Esophagus squamous epithelium (tissue), 5 donors: ENCODE data around the gene BEND4. TPM values are rescaled to one million over a fixed set of nuclear protein-coding genes. Genes with fewer than 3 reads are reported as not detected.

Experiments
- DNase-seq: peaks from one replicate; lab custom pipeline; 2025; lab: John Stamatoyannopoulos, UW
- H3K27ac ChIP-seq, 4 donors: fragments of 200-600 bp; sonication (generic); one replicate each; pipeline ENCODE4 v1.5.1; 2016 to 2019; ENCODE audit warnings: mild to moderate bottlenecking in 1 of 4
- H3K27me3 ChIP-seq, 4 donors: fragments of 200-600 bp; sonication (generic); 1 replicate in 3 of 4; 2 replicates in 1 of 4; pipeline versions ENCODE4 v1.5.1 to v1.6.0; 2017 to 2021; ENCODE audit warnings: antibody characterized with exemption in 1 of 4
- H3K36me3 ChIP-seq, 3 donors: fragments of 200-600 bp; sonication (generic); one replicate each; pipeline ENCODE4 v1.5.1; 2016 to 2019
- H3K4me1 ChIP-seq, 3 donors: fragments of 200-600 bp; sonication (generic); one replicate each; pipeline ENCODE4 v1.5.1; 2017 to 2019
- H3K4me3 ChIP-seq, 4 donors: fragments of 200-600 bp; sonication (generic); 1 replicate in 3 of 4; 2 replicates in 1 of 4; pipeline ENCODE4 v1.5.1; 2016 to 2019; ENCODE audit warnings: mild to moderate bottlenecking in 2 of 4, moderate library complexity in 1 of 4
- H3K9me3 ChIP-seq, 3 donors: fragments of 200-600 bp; sonication (generic); one replicate each; pipeline ENCODE4 v1.5.1; 2016 to 2019
- CTCF ChIP-seq, 6 experiments: fragments of 450-650 bp in 4 of 6; fragments of 200-600 bp in 2 of 6; sonication (generic) in 2 of 6; IDR thresholded peaks; one replicate each; pipeline ENCODE4 v1.5.1; 2016 to 2019; ENCODE audit warnings: antibody characterized with exemption in 6 of 6, mild to moderate bottlenecking in 4 of 6, moderate library complexity in 4 of 6
- POLR2A ChIP-seq, 4 donors: fragments of 450-650 bp; IDR thresholded peaks; one replicate each; pipeline ENCODE4 v1.6.1; 2017; ENCODE audit warnings: antibody characterized with exemption in 4 of 4, mild to moderate bottlenecking in 4 of 4, moderate library complexity in 3 of 4
- WGBS, 2 donors: methylation state at CpG; one replicate each; pipeline ENCODE4 v1.1.5; 2018; 5-methylcytosine and 5-hydroxymethylcytosine counted together
- intact Hi-C: fragments of 100-400 bp; cut with DNase I; formaldehyde crosslinking; loops from one replicate; pipeline ENCODE4 v1.15.0; 2022
- total RNA-seq, 4 donors: library from RNA; depleted of rRNA; stranded (reverse); fragments of >200 nt; gene quantifications; one replicate each; pipeline ENCODE4 v1.1.0, GENCODE V29; 2016
- donor health status: DM: yes; HTN: yes; CAD: no.

Gene BEND4
- total RNA-seq, 4 donors from 2014 or later, result under 0.01 TPM; not detected in 3

GRCh38 chr4:42148425-42148824 lies 4.0 kb downstream of the BEND4 start:
- no peaks in the 10 kb centered on the region for H3K9me3 ChIP-seq
- TF ChIP-seq POLR2A (IDR thresholded peaks at IDR 0.05) (no peak), CTCF (IDR thresholded peaks at IDR 0.05) (no peak)
- H3K27ac ChIP-seq, result no peak overlapping the region
- peaks cover 5 to 25% (median 17%) of the 10 kb centered on the region in 3 donors for H3K4me1 ChIP-seq
- peaks cover 10 to 65% (median 22%) of the 10 kb centered on the region in 4 donors for H3K27me3 ChIP-seq
- H3K4me3 ChIP-seq, result no peak overlapping the region
- DNase-seq, result no peak
- 40 to 65% methylated on average over 1 of the region's 1 CpG for WGBS, 2 donors
- intact Hi-C loops, result no loop called here
- no peaks in the 10 kb centered on the region for H3K36me3 ChIP-seq

- no peaks in the 10 kb centered on the region for H3K4me1 ChIP-seq
Observed at GRCh38 chr4:42144028-42144427, 8.4 kb downstream of the BEND4 start.

GRCh38 chr4:42142591-42142990 lies 9.9 kb downstream of the BEND4 start:
- no peak for DNase-seq
- H3K4me3 ChIP-seq, result no peak overlapping the region
- TF ChIP-seq CTCF (IDR thresholded peaks at IDR 0.05), result no peak
- no peak for TF ChIP-seq POLR2A (IDR thresholded peaks at IDR 0.05)
- H3K27ac ChIP-seq, result no peak overlapping the region
- intact Hi-C loops, result no loop called here
- 59 to 69% methylated on average over 4 of the region's 4 CpGs for WGBS, 2 donors
- no peaks in the 10 kb centered on the region for H3K9me3 ChIP-seq
- no peaks in the 10 kb centered on the region for H3K4me1 ChIP-seq
- H3K27me3 ChIP-seq, result peaks cover 0 to 32% (median 0%) of the 10 kb centered on the region in 4 donors
- H3K36me3 ChIP-seq, result no peaks in the 10 kb centered on the region

More at GRCh38 chr4:42144028-42144427, 8.4 kb downstream of the BEND4 start:
- Histone ChIP-seq H3K4me3 (no peak overlapping the region), H3K9me3 (no peaks in the 10 kb centered on the region), H3K27me3 (peaks cover 0 to 43% (median 0%) of the 10 kb centered on the region in 4 donors), H3K27ac (no peak overlapping the region), H3K36me3 (no peaks in the 10 kb centered on the region)
- intact Hi-C loops, result no loop called here
- no peak for TF ChIP-seq CTCF (IDR thresholded peaks at IDR 0.05)
- 57 to 61% methylated on average over 6 to 7 of the region's 7 CpGs for WGBS, 2 donors
- no peak for DNase-seq

GRCh38 chr4:42136371-42136770 lies 16.1 kb downstream of the BEND4 start:
- Histone ChIP-seq H3K4me1 (no peaks in the 10 kb centered on the region), H3K9me3 (no peaks in the 10 kb centered on the region), H3K36me3 (no peaks in the 10 kb centered on the region), H3K27me3 (peaks cover 0 to 19% (median 0%) of the 10 kb centered on the region in 4 donors), H3K27ac (no peak overlapping the region), H3K4me3 (no peak overlapping the region)
- TF ChIP-seq CTCF (IDR thresholded peaks at IDR 0.05), result no peak
- no peak for TF ChIP-seq POLR2A (IDR thresholded peaks at IDR 0.05)
- intact Hi-C loops, result no loop called here
- no peak for DNase-seq
- 70 to 71% methylated on average over 3 of the region's 3 CpGs for WGBS, 2 donors

GRCh38 chr4:42133006-42133405 lies 19.4 kb downstream of the BEND4 start:
- Histone ChIP-seq H3K9me3 (no peaks in the 10 kb centered on the region), H3K27me3 (no peaks in the 10 kb centered on the region), H3K27ac (no peak overlapping the region), H3K36me3 (no peaks in the 10 kb centered on the region), H3K4me3 (no peak overlapping the region), H3K4me1 (no peaks in the 10 kb centered on the region)
- TF ChIP-seq POLR2A (IDR thresholded peaks at IDR 0.05) (no peak), CTCF (IDR thresholded peaks at IDR 0.05) (no peak)
- DNase-seq, result no peak
- intact Hi-C loops, result no loop called here
- 20 to 42% methylated on average over 1 of the region's 1 CpG for WGBS, 2 donors
